PC-9 (cell line): ENCODE data around the gene CDK6. TPM values are rescaled to one million over a fixed set of nuclear protein-coding genes. Genes with fewer than 3 reads are reported as not detected.

ENCODE experiments used
- BruUV-seq: library from RNA; stranded (reverse); fragments of 400-500 nt; replicated peaks from 2 replicates; lab custom pipeline; 2021; lab: Mats Ljungman, UMichigan
- CTCF ChIA-PET: fragments of 300-600 bp; sonication (Branson Sonifier 250); formaldehyde crosslinking; loops from one replicate; lab custom pipeline; 2022; ENCODE audit warnings: antibody characterized with exemption; lab: Charles Lee
- POLR2A ChIA-PET: fragments of 300-600 bp; sonication (Branson Sonifier 250); formaldehyde crosslinking; loops from one replicate; lab custom pipeline; 2022; ENCODE audit warnings: antibody characterized with exemption; ENCODE audit not compliant: unreplicated experiment; lab: Charles Lee
- DNase-seq, 2 experiments: peaks; one replicate each; pipeline versions ENCODE4 v3.0.0 to v3.0.0-alpha.2; 2015 to 2022; ENCODE audit warnings: mixed read lengths in 1 of 2
- H2AFZ ChIP-seq: fragments of 200-600 bp; sonication (generic); 2 replicates; pipeline ENCODE4 v1.8.1; 2017; ENCODE audit warnings: antibody characterized with exemption
- H3F3A ChIP-seq: fragments of 200-600 bp; sonication (generic); 2 replicates; pipeline ENCODE4 v1.8.1; 2017; ENCODE audit warnings: antibody characterized with exemption, mild to moderate bottlenecking, low read depth; ENCODE audit not compliant: insufficient read depth
- H3K27ac ChIP-seq: fragments of 200-600 bp; sonication (generic); 2 replicates; pipeline ENCODE4 v1.6.1; 2016; ENCODE audit warnings: mixed run types
- H3K27me3 ChIP-seq: fragments of 200-600 bp; sonication (generic); 2 replicates; pipeline ENCODE4 v1.6.1; 2016; ENCODE audit warnings: low read depth, mixed run types; ENCODE audit not compliant: insufficient read depth
- H3K36me3 ChIP-seq: fragments of 200-600 bp; sonication (generic); 2 replicates; pipeline ENCODE4 v1.6.1; 2016; ENCODE audit warnings: low read depth, mixed run types
- H3K4me1 ChIP-seq: fragments of 200-600 bp; sonication (generic); replicated peaks from 2 replicates; pipeline ENCODE4 v1.6.1; 2016; ENCODE audit warnings: mixed run types; ENCODE audit not compliant: insufficient read depth
- H3K4me2 ChIP-seq: fragments of 200-600 bp; sonication (generic); 2 replicates; pipeline ENCODE4 v1.6.1; 2017; ENCODE audit warnings: mixed run types
- H3K4me3 ChIP-seq: fragments of 200-600 bp; sonication (generic); 2 replicates; pipeline ENCODE4 v1.6.1; 2016; ENCODE audit warnings: mixed run types
- H3K79me2 ChIP-seq: fragments of 200-600 bp; sonication (generic); 2 replicates; pipeline ENCODE4 v1.6.1; 2017; ENCODE audit warnings: low read depth, mixed run types
- H3K9me2 ChIP-seq: fragments of 200-600 bp; sonication (generic); 2 replicates; pipeline ENCODE4 v1.8.1; 2017; ENCODE audit warnings: mild to moderate bottlenecking; ENCODE audit not compliant: insufficient read depth
- H3K9me3 ChIP-seq: fragments of 200-600 bp; sonication (generic); 2 replicates; pipeline ENCODE4 v1.8.1; 2016; ENCODE audit warnings: low read depth; ENCODE audit not compliant: insufficient read depth
- H4K20me1 ChIP-seq: fragments of 200-600 bp; sonication (generic); 2 replicates; pipeline ENCODE4 v1.8.1; 2017; ENCODE audit not compliant: insufficient read depth
- CTCF ChIP-seq: fragments of 200-600 bp; sonication (generic); conservative IDR thresholded peaks from 2 replicates; pipeline ENCODE4 v1.6.1; 2017; ENCODE audit warnings: mixed run types, antibody characterized with exemption, mild to moderate bottlenecking, moderate library complexity
- EZH2 ChIP-seq: fragments of 200-600 bp; sonication (generic); IDR thresholded peaks from 2 replicates; pipeline ENCODE4 v1.8.0; 2017; ENCODE audit warnings: antibody characterized with exemption, low read depth
- intact Hi-C: fragments of 100-400 bp; cut with micrococcal nuclease; formaldehyde crosslinking; loops from one replicate; pipeline ENCODE4 v1.10.0; 2022; ENCODE audit not compliant: unreplicated experiment
- total RNA-seq: library from RNA; stranded (reverse); gene quantifications from 2 replicates; pipeline ENCODE4 v1.2.3, GENCODE V29; 2021

CDK6 gene
- total RNA-seq, 1 experiment from 2014 or later: 49.5 TPM

DNA sequence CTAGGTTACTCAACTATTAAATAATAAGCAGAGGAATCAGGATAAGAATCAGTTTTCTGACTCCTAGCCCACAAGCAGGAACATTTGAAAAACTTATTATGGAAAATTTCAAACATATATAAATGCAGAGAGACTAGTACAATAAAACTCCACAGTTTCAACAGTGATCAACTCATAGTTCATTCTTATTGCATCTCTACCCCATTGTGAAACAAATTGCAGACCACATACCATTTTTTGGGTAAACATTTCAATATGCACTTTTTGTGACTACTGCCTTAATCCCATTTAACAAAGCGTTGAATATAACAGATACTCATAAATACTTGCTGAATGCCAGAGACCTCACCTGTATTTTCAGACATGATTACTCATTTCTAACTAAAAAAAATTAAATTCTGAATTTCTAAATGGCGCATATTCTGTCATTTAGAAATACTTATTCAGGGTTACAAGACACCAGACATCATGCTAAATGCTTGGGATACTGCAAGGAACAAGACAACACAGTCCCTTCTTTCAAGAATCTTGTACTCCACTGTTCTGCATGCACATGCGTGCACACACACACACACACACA, 11.4 kb downstream of the CDK6 start:
- Histone ChIP-seq H3K27ac (no peak overlapping the region), H3K4me1 (peaks cover 5% of the 10 kb centered on the region; the same call in 1 of the 2 replicates), H3K27me3 (no peaks in the 10 kb centered on the region), H3K4me2 (no peak overlapping the region), H2AFZ (no peak overlapping the region), H3K9me3 (no peaks in the 10 kb centered on the region), H3K36me3 (peaks cover 13% of the 10 kb centered on the region; the same call in 1 of the 2 replicates), H3K79me2 (peaks cover 93% of the 10 kb centered on the region), H3K9me2 (no peaks in the 10 kb centered on the region), H4K20me1 (peaks cover 24% of the 10 kb centered on the region), H3K4me3 (no peak overlapping the region), H3F3A (no peaks in the 10 kb centered on the region; the same call in 1 of the 2 replicates)
- CTCF ChIA-PET: no interaction called here
- no TSS peak for BruUV-seq
- intact Hi-C loops: no loop called here
- no peak for TF ChIP-seq EZH2
- TF ChIP-seq CTCF: no peak
- no peak for DNase-seq
- POLR2A ChIA-PET: no interaction called here

DNA sequence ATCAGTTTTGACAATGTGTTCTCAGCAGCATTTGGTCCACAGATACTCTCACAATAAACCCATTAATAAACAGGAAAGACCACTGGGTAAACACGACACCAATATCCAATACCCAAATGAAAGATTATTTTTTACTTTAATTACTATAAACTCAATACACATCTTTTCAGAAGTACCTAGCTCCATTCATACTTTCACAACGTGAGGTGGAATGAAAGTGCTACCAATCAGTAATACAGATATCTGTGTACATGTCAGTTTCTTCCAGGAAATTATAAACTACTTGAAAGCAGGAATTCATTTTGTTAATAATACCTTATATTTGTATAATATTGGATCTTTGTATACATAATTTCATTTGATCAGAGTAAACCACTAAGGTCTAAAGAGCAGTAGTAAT, 11.9 kb downstream of the CDK6 start:
- ChIA-PET POLR2A (no interaction called here), CTCF (no interaction called here)
- no TSS peak for BruUV-seq

DNA sequence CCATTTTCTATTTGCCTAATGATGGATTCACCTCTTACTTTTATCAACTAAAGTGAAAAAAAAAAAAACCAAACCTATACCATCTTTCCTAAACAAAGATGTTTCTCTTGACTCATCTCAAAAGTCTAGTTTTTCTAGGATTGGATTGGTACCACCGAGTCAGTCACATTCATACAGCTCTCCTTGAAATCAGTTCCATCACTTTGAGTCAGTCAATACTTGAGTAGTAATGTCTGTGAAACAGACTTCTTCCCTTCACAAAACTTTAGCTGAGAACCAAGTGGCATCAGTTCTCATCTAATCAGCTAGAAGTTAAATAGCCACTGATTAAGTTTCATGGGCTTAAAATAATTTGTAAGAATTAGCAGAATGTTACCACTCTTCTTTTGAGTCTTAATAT, 13.3 kb downstream of the CDK6 start:
- POLR2A ChIA-PET: interaction anchor here (0.8 kb wide), 1 partner anchor 200 kb away, joined by 31 read pairs; no protein-coding TSS in a partner anchor

More for the DNA sequence above, 11.9 kb downstream of the CDK6 start:
- Histone ChIP-seq H2AFZ (no peak overlapping the region), H3K4me1 (no peaks in the 10 kb centered on the region), H3F3A (no peaks in the 10 kb centered on the region; the same call in 1 of the 2 replicates), H3K36me3 (peaks cover 12% of the 10 kb centered on the region; the same call in 1 of the 2 replicates), H3K27ac (no peak overlapping the region), H3K9me2 (no peaks in the 10 kb centered on the region), H3K4me3 (no peak overlapping the region), H3K27me3 (no peaks in the 10 kb centered on the region), H3K4me2 (no peak overlapping the region), H4K20me1 (peaks cover 24% of the 10 kb centered on the region), H3K9me3 (no peaks in the 10 kb centered on the region), H3K79me2 (peaks cover 92% of the 10 kb centered on the region)
- TF ChIP-seq CTCF (no peak), EZH2 (no peak)
- intact Hi-C loops: no loop called here
- DNase-seq: no peak

More for the DNA sequence above, 13.3 kb downstream of the CDK6 start:
- Histone ChIP-seq H3K9me3 (no peaks in the 10 kb centered on the region), H3K4me3 (no peak overlapping the region), H2AFZ (no peak overlapping the region), H3K36me3 (0 out of 2 replicates have a peak, but pooled peaks cover 12% of the 10 kb centered on the region), H4K20me1 (peaks cover 24% of the 10 kb centered on the region), H3K27me3 (no peaks in the 10 kb centered on the region), H3K9me2 (no peaks in the 10 kb centered on the region), H3F3A (peaks cover 3% of the 10 kb centered on the region; the same call in 1 of the 2 replicates), H3K4me1 (no peaks in the 10 kb centered on the region), H3K4me2 (no peak overlapping the region), H3K79me2 (peaks cover 92% of the 10 kb centered on the region), H3K27ac (no peak overlapping the region)
- TF ChIP-seq CTCF (no peak), EZH2 (no peak)
- intact Hi-C loops: no loop called here
- DNase-seq: no peak
- CTCF ChIA-PET: interaction anchor here (0.5 to 0.7 kb wide), 3 partner anchors 128 to 220 kb away, joined by 4 to 13 read pairs (median 11); no protein-coding TSS in a partner anchor
- BruUV-seq: no TSS peak
